ENCODE data around the gene SART3.
"Not testable (repeated sequence)": the region's sequence is repeated elsewhere in the genome, so short reads cannot be mapped to it uniquely, and the experiment has no call there.

SART3 gene

GRCh38 chr12:108597559-108598471 lies 36.8 kb upstream of the SART3 start, which contains the start of gene TMEM119:
Gene TMEM119, minus strand, starts transcription at chr12:108598084. Its CDS starts 5,701 bp downstream, at chr12:108592383.
- DNase-seq, result no peak

GRCh38 chr12:108596854-108597558 lies 36.0 kb upstream of the SART3 start:
- no peak for DNase-seq

- DNase-seq, result no peak
Observed at GRCh38 chr12:108595711-108596647, 35.0 kb upstream of the SART3 start.

- no peak for DNase-seq
Observed at GRCh38 chr12:108594960-108595710, 34.2 kb upstream of the SART3 start.

- no peak for DNase-seq
Observed at GRCh38 chr12:108594323-108594903, 33.4 kb upstream of the SART3 start.

GRCh38 chr12:108592033-108592909 lies 31.3 kb upstream of the SART3 start:
- DNase-seq, result no peak

GRCh38 chr12:108591267-108591980 lies 30.5 kb upstream of the SART3 start:
- DNase-seq, result no peak

GRCh38 chr12:108590463-108590862 lies 29.5 kb upstream of the SART3 start:
- not testable (repeated sequence) for DNase-seq

- no peak for DNase-seq
Observed at GRCh38 chr12:108589840-108590229, 28.9 kb upstream of the SART3 start.

- peak; percentile 9 for DNase-seq
Observed at GRCh38 chr12:108589028-108589839, 28.3 kb upstream of the SART3 start.

- no peak for DNase-seq
Observed at GRCh38 chr12:108587826-108588225, 26.9 kb upstream of the SART3 start.

GRCh38 chr12:108586306-108586705 lies 25.3 kb upstream of the SART3 start:
- DNase-seq, result no peak

GRCh38 chr12:108585864-108586263 lies 24.9 kb upstream of the SART3 start:
- DNase-seq, result no peak

GRCh38 chr12:108584456-108585065 lies 23.6 kb upstream of the SART3 start:
- no peak for DNase-seq

GRCh38 chr12:108583991-108584390 lies 23.0 kb upstream of the SART3 start:
- DNase-seq, result no peak

GRCh38 chr12:108582978-108583770 lies 22.2 kb upstream of the SART3 start:
- DNase-seq, result no peak

- DNase-seq, result no peak
Observed at GRCh38 chr12:108582509-108582908, 21.5 kb upstream of the SART3 start.
